ENCODE results near the gene LAMC3.

DNA sequence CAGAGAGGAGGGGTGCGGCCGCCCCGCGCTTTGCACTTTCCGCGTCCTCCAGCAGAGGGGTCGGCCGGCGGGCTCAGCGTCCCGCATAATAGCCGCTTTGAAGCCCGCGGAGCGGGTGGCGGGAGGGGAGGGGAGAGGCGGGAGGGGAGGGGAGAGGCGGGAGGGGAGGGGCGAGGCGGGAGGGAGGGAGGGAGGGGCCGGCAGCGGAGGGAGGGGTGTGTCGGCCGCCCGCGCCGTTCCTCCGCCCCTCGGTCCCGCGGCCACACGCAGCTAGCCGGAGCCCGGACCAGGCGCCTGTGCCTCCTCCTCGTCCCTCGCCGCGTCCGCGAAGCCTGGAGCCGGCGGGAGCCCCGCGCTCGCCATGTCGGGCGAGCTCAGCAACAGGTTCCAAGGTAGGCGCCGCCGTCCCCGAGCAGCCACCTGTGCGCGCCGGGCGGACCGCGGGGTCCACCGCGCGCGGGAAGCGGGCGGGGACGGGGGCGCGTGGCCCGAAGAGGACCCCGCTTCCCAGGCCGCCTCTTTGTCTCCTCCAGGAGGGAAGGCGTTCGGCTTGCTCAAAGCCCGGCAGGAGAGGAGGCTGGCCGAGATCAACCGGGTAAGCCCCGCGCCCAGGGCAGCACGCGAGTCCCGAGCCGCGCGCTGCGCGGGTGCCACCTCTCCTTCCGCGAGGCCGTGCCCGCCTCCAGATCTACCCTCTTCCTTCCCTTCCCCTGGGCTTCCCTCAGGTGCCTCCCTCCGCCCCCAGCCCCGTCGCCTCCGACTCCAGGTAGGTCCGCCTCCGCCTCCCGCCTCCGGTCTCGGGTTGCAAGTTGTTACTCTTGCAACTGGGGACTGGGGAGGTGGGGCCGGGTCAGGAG lies 87.5 kb downstream of the LAMC3 start, which contains the start of gene AIF1L:
- TF ChIP-seq POLR2A (IDR thresholded peaks at IDR 0.05; ENCODE audit: low read length): no peak
- no peak for TF ChIP-seq GATA1 (IDR thresholded peaks at IDR 0.05; ENCODE audit: low read depth, low read length)

Data from erythroblast (primary cell).